Hypothalamus (tissue), 51 donors: Measurements from ENCODE around the gene ROR2.
A peak's percentile ranks its signal among the peaks of the same experiment; 100 is the strongest.

Experiments used
- DNase-seq, 51 donors: peaks; one replicate each; lab custom pipeline; 2025; lab: John Stamatoyannopoulos, UW

The ROR2 gene

DNA sequence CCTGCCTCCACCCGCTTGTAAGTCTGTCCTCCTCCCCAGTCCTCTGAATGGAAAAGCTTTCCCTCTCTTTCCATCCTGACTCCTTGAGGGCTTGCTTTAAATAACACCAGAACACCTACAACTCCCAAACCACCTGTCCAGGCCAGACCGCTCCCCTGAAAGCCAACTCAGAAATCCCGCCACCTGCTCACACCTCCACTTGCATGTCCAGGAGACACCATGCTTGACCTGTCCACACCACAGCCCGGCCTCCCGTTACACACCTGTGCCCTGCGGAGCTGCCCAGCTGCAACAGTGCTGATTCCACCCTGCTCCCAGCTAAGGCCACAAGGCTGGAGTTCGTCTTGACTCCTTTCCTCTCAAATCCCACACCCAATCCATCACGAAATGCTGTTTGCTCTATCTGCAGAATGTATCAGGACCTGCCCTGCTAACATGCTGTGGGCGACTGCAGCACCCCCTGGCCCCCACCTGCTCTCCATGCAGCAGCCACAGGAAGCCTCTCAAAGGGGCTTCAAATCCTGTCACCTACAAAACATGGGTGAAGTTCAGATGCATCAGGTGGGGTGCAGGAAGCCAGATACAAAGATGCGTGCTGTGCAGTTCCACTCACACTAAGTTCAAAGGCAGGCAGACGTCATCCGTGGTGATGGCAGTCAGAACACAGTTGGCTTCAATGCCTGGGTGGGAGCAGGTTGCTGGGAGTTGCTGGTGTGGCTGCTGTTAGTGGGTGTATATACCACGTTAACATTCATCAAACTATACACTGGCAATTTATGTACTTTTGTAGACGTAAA lies 166.0 kb downstream of the ROR2 start:
- no peak for DNase-seq

DNA sequence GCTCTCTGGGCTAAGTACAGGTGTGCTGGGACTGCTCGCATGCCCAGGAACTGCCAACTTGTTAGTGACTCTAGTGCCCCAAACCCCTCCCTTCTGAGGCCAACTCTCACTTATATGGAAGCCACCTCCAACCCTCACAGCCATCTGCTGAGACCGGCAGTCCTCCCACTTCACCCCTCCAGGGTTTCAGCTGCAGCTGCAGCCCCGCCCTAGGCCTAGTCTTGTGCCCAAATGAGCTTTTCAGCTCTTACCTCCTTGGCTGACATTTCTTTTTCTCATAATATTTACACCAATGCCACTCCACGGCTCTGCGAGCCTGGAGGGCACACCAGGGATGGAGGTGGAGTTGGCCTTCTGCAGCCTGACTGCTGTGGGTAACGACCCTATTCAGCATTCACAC lies 166.6 kb downstream of the ROR2 start:
- DNase-seq, result no peak

DNA sequence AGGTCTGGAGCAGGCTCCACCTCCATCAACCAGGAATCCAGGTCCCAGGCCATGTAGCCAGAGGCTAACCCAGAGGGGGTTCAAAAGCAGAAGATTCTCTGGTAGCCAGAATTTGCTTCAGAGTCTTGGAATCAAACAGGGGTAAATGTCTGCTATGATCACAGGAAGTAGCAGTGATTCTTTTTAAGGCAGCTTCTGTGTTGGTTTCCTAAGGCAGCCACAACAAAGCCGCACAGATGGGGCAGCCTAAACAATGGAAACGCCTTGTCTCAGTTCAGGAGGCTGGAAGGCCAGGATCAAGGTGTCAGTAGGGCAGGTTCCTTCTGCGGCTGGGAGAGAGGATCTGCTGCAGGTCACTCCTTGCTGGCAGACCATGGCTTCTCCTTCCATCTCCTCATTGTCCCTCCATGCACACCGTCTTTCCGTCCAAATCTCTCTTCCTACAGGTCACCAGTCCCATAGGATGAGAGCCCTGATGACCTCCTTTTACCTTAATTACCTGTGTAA lies 167.3 kb downstream of the ROR2 start:
- no peak for DNase-seq

DNA sequence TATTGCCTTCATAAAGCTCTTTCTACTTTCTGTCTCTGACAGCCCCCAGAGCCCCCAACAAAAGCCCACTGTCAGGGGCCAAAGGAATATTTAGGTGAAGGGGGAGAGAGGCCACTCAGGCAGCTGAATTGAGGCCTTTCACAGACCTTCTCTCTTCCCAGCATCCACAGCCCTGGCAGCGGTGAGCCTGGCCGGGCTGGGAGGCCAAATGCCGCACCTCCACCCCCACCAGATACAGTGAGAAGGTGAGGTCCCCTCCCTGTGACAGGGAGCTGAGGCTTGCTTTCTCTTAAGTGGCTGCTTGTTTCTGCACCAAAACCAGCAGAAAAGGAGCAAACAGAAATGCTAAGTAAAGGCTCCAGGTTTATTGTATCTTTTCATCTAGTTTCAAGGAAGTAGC lies 168.1 kb downstream of the ROR2 start:
- DNase-seq, result no peak

DNA sequence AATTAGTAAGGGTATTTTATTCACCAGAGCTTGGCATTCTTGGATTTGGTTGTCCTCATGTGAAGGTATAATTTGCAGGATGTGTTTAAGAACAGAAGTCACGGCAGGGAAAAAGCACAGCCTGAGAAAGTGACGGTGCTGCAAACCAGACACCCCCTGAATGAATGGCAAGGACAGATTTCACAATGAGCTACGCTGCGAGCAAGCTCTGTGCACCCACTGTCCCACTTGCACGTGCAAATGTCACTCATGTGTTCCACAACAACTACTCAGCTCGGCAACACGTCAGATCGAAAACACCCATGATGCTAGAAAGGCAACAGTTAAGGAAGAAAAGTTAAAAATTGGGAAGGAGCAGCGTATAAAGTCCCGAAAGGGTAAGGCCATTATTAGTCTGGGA lies 168.9 kb downstream of the ROR2 start:
- DNase-seq, result no peak

DNA sequence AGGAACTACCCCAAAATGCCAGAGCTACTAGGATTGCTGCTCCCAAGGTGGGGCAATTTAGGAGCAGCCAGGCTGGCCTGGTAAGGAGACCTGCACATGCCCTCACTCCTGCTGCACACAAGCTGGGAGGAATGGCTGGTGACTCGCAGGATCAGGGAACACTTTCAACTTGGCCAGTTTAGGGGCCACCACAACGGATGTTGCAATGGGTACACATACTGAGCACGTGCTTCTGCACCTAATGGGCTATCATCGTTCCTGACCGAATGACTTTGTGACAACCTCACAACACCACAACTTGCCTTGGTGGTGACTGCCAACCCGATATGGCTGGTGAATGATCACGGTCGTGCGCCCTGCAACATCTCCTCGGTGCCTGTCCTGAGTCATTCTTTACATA lies 172.0 kb downstream of the ROR2 start:
- no peak for DNase-seq

DNA sequence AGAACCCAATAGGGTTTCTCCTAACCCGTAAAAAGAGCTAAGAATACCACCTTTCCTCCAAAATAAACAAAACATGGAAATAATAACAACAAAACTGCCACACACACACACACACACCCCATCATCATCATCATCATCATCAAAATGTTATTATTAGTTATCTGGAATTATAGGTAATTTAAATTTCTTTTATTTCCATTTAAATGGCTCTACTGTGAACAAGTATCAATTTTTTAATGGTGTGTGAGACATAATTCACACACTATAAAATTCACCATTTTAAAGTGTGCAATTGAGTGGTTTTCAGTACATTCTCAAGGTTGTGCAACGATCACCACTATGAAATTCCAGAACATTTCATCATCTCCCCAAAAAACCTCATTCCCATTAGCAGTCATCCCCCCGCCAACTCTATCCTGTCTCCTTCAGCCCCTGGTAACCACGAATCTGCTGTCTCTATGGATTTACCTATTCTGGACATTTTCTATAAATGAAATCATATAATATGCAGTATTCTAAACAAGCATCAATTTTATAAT lies 172.7 kb downstream of the ROR2 start:
- no peak for DNase-seq

DNA sequence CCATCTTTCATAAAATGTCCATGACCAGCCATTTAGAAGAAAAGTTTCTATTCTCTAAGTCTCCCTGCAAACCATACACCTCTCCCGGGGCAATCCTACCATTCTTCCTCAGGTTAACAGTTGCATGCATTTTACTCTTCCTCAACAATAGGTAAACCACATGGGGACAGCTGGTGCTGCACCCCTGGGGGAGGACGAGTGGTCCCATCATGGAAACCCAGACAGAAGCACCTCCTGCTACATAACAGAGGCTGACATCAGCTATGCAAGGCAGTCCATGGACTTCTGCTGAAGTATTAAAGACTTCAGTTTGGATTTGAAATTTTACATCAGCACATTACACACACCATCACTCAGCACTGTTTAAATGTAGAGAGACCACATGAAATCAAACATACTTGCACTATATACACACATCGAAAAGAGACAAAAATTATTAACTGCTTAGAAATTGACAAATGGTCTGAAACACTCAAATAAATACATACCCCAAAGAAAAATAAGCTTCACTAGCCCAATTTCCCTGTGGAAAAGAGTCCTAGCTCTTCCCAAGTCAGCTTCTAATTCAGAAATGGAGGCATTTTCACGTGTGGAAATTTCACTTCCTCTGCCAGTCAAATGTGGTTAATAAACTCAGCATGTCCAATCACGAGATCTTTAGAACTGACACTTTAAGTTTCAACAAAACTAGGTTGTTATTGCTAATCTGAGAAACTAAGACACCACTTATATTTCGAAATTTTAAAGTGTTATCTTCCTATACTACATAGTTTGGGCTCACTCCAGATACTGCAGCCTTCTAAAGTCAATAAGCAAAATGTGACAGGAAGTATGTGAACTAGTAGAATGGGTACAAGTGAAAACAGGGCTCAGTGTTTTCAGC lies 173.4 kb downstream of the ROR2 start:
- DNase-seq, result no peak

DNA sequence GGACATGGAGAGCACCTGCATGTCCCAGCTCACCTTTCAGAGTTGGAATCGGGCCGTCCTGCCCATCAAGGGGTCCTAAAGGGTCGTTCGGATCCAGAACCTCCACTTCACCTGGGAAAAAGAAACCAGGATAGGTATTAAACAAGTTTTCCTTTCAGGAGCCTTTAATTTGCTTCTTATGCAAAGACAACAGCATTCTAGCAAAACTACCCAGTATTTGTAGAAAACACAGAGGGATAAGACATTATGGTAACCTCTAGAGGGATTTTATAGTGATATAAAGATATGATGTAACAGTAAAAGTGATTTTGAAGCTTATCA lies 174.4 kb downstream of the ROR2 start:
- DNase-seq, result no peak

DNA sequence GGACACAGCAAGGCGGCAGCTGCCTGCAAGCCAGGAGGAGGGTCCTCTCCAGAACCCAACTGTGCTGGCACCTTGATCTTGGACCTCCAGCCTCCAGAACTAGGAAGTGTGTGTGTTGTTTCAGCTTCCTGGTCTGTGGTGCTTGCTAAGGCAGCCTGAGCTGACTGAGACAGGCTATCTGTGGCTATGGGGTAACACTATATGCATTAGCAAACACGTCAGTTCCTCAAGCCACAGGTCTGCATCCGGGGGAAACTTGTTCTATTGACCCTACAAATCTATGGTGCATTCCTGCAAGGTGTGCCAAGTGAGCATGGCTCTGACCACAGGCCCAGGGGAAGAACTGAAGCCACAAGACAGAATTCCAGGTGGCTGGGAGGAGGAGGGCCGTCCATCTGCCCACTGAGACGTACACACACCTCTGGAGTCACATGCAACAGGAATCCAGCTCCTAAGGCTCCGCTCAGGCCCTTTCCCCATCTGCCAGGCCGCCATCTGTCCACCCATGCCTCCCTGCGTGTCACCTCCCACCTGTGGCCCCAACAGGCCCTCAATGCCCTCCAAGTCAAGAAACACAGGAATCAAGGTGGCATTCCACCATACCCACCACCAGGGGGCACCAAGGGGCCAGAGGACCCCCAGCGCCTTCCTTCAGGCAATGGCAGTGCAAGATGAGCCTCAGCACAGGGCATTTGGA lies 174.9 kb downstream of the ROR2 start:
- DNase-seq, result peak in 36 of 51 donors; percentile 2 to 68 (median 30)

DNA sequence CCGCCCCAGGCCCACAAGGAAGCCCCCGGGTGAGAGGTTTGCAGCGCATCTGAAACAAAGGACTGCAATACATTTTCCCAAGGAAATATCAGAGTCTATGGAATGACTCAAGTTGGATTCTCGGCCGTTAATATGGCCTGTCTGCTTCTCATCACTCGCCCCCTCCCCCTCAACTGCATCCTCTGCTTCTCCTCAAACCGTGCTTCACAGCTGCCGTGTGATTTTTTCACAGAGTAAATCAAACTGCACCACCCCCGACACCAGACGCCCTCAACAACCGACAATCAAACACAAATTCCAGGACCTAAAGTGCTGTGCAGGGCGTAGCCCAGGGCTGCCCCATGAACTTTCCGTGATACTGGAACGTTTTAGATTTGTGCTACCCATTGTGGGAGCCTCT lies 176.9 kb downstream of the ROR2 start:
- no peak for DNase-seq

DNA sequence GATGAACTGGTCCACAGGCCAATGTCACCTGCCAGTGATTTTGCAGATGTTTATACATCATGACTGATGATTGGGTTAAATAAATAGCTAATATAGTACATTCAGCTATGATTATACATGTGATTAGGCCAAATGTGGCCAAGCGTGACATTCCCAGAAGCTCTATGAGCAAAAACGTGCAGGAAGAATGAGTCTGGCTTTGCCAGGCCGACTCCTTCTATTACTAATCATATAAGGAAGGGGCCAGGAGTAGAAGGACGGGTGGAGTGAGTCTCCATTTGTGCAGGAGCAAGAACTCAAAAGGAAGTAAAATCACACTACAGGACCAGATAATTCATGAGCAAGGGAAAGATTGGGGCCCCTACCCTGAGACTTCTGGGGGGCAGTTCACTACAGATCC lies 178.2 kb downstream of the ROR2 start:
- no peak for DNase-seq

DNA sequence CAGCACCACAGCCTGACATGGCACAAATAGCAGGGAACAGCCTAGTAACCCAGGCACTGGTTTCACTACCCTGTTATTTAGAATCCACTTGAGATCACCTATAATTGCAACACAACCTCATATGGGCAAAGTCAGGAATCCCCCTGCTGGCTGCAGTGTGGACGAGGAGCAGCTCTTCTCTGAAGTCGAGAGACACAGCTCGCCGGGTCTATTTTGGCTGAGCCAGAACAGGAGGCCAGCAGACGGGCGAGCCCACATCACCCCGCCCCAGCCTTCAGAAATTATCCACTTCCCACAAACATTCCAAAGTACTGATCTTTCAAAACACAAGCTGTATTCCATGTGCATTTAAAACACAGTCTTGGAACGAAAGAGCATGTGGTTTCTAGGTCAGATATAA lies 179.0 kb downstream of the ROR2 start:
- DNase-seq, result peak in 1 of 51 donors; percentile 3

DNA sequence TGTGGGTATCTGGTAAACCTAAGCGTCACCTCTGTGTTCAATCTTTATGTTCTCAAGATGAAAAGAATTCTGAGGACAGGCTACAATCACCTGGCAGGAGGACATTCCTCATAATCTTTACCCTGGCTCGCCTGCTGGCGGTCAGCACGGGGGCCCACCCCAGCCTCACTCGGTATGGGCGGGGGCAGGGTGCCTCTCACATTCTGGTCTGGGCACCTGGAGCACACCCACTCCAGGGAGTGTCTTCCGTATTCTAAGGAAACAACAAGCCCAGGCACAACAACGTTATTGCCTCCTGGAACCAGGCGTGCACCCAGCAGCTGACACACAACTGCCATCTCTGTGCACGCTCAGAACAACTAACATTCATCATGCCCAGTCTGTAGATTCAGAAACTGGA lies 179.8 kb downstream of the ROR2 start:
- no peak for DNase-seq

DNA sequence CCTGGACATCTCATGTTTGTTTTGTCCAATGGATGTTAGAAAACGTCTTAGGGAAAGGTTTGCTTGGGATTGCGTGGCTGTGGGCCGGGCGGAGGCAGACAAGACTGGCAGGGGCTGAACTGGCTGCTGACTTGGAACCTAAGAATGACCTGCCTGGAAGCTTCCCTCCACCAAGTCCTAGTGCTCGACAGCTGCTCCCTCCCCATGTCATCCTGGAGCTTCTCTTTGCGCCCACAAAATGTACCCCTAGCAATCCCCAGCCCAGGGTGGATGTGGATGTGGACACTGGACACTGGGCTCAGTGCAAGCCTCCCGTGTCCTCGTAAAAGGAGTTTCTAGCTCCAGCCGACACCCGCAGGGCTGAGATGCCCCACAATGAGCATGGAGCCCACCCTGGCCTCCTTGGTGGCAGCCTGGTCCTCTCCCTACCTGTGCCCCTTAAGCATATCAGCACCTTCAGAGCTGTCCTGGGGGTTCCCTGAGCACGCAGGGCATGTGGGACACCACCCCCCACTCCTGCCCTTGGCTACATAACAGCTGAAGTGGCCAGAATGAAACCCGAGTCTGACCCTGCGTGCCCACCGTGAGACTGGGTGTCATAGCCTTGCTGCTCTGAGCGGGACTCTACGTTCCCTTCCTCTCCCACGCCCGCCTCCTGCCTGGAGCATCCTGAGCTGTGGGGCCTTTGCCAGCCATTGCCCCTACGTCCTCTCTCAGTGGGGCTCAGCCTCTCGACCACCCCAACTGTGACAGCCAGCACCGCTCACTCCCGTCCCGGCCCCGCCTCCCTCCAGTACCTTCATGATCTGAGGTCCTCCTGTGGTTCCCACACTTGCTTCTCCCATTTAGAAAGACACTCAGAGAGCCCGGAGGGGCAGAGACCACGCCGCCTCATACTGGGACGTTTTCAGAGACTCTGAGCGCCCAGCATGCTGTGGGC lies 180.8 kb downstream of the ROR2 start:
- DNase-seq, result no peak

DNA sequence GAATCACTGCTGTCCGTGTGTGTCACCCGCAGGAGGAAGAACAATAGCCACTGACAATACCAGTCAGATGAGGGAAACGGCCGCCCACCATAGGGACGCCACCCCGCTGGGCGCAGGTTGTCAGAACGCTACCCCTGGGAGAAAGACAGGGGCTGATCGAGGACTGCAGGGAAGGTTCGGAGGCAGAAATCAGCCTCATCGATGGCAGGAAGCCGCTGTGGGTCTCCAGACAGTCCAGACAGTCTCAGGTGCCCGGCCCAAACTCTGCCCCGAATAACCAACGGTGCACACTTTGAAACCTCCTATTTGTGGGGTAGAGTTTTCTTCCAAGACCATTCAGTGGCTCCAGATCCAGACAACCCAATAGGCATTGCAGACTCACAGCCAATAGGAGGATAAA lies 181.5 kb downstream of the ROR2 start:
- DNase-seq, result no peak

DNA sequence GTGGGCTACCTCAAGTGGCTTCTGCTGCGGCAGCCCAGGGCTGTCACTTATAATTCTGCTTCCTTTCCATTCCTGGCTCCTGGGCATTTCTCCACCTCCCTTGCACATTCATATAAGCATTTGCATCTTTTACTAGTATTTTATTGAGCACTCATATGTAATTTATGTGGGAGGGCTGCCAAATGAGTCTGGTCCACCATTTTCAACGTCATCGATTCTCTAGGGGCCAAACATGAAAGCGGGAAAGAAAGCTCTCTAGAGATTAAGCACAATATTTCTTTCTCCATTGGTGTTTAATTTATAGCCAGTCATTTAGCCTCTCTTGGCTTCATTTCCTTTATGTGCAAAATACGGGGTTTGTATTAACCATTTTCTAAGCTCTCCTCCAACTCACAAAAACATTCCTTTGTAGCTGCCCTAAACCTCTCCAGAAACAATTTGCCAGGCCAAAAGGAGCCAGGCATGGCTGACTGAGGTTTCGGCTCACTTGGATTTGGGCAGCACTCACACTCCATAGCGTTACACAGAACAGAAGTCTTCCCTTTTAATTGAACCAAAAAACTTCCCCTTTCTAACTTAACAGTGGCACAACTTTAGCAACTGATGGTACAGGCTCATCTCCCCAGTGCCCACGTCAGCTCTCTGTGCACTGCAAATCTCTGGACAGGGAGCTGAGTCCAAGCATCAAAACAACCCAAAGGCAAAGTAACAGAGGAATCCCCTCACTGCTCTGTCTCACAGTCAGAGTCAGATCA lies 183.5 kb downstream of the ROR2 start:
- no peak for DNase-seq

DNA sequence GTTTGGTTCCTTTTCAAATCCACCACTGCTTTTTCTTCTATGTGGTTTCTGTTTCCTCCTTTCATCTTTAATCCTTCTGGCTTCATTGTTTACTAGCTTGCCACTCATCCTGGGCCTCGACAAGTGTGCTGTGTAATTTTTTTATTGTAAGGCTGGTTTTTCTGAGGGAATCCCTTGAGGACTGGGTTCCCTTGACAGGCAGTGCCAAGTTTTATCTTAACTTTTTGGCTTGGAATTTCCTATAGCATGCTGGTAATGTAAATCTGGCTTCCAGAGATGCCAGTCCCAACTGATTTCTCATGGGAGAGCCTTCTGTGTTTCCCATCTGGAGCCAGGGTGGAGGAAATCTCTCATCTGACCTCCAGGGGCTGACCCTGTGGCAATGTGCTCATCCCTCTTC lies 184.7 kb downstream of the ROR2 start:
- no peak for DNase-seq

DNA sequence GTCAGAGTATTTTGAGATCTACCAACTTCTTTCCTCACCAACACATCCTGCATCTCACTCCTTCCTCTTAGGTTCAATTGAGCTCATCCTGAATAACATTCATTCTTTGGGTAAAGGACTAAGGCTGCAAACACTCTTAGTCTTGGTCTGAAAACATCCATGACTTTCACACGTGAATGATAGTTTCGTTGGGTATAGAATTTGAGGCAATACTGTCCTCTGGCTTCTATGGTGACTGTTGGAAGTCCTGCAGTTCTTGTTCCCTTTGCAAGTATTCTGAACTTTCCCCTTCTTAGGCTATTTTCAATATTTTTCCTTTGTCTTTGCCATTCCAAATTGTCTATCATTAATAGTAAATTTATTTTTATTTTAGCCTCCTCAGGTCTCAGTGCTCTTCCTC lies 185.4 kb downstream of the ROR2 start:
- DNase-seq, result no peak
